HCT116 (cell line): Measurements from ENCODE around the gene KCNIP3. TPM values are rescaled to one million over a fixed set of nuclear protein-coding genes. Genes with fewer than 3 reads are reported as not detected.
A peak's percentile ranks its signal among the peaks of the same experiment; 100 is the strongest.

Source experiments
- ATAC-seq: fragments of 200-7000 bp; cut with Tn5 transposase; 2 replicates; pipeline ENCODE4 v1.9.1; 2020; ENCODE audit warnings: mild to moderate bottlenecking, moderate library complexity
- BruUV-seq: library from RNA; stranded (reverse); fragments of 400-500 nt; replicated peaks from 2 replicates; lab custom pipeline; 2021; lab: Mats Ljungman, UMichigan
- CTCF ChIA-PET: fragments of 300-600 bp; sonication (Branson Sonifier 250); formaldehyde crosslinking; loops from one replicate; lab custom pipeline; 2021; ENCODE audit warnings: antibody characterized with exemption; lab: Charles Lee
- POLR2A ChIA-PET: fragments of 300-600, 350-600 bp; sonication (Branson Sonifier 250); formaldehyde crosslinking; loops from one replicate; lab custom pipeline; 2021; ENCODE audit warnings: antibody characterized with exemption; lab: Charles Lee
- RAD21 ChIA-PET, 2 experiments: fragments of 300-600 bp; sonication (Branson Sonifier 250); formaldehyde crosslinking; loops; one replicate each; lab custom pipeline; 2023; ENCODE audit warnings: low total read pairs in 2 of 2; ENCODE audit not compliant: uncharacterized antibody in 2 of 2, unreplicated experiment in 2 of 2, low non-redundant PET in 1 of 2; lab: Charles Lee
- DNase-seq: peaks from one replicate; pipeline ENCODE4 v3.0.0-alpha.2; 2010; ENCODE audit warnings: low read depth, low spot score
- H2AFZ ChIP-seq: fragments of 200-600 bp; shearing (Covaris generic), sonication (generic); 2 replicates; pipeline ENCODE4 v1.6.1; 2017; ENCODE audit warnings: low read depth, mixed run types, mixed read lengths, antibody characterized with exemption, low read length; ENCODE audit not compliant: poor library complexity, severe bottlenecking
- H3K27ac ChIP-seq: 2 replicates; pipeline ENCODE4 v1.5.1; 2012; ENCODE audit warnings: low read depth, low read length
- H3K27me3 ChIP-seq: fragments of 200-600 bp; sonication (generic); 2 replicates; pipeline ENCODE4 v1.6.1; 2016; ENCODE audit warnings: mixed run types, low read length, mixed read lengths; ENCODE audit not compliant: insufficient read depth
- H3K36me3 ChIP-seq, 2 experiments: fragments of 200-500 bp in 1 of 2; fragments of 200-600 bp in 1 of 2; sonication (Bioruptor generic) in 1 of 2; sonication (generic) in 1 of 2; 2 replicates each; pipeline versions ENCODE4 v1.5.1 to v1.6.1; 2014 to 2016; ENCODE audit warnings: low read length in 2 of 2, inconsistent platforms in 1 of 2, mixed read lengths in 1 of 2, mixed run types in 1 of 2; ENCODE audit not compliant: insufficient read depth in 2 of 2, control insufficient read depth in 1 of 2
- H3K4me1 ChIP-seq, 2 experiments: fragments of 200-600 bp in 1 of 2; sonication (generic) in 1 of 2; 2 replicates each; pipeline versions ENCODE4 v1.5.1 to v1.6.1; 2012 to 2017; ENCODE audit warnings: low read length in 2 of 2, inconsistent platforms in 1 of 2, mild to moderate bottlenecking in 1 of 2, mixed read lengths in 1 of 2, mixed run types in 1 of 2, moderate library complexity in 1 of 2; ENCODE audit not compliant: insufficient read depth in 2 of 2, control insufficient read depth in 1 of 2
- H3K4me2 ChIP-seq: fragments of 200-600 bp; sonication (generic); 2 replicates; pipeline ENCODE4 v1.6.1; 2017; ENCODE audit warnings: mixed run types, low read length, mixed read lengths
- H3K4me3 ChIP-seq, 2 experiments: fragments of 200-600 bp in 1 of 2; sonication (generic) in 1 of 2; replicated peaks in 1 of 2; 2 replicates each; pipeline ENCODE4 v1.5.1; 2011 to 2016; ENCODE audit warnings: low read length in 2 of 2, control low read depth in 1 of 2, low read depth in 1 of 2, mild to moderate bottlenecking in 1 of 2, mixed read lengths in 1 of 2, mixed run types in 1 of 2
- H3K79me2 ChIP-seq: fragments of 200-600 bp; sonication (generic); 2 replicates; pipeline ENCODE4 v1.6.1; 2017; ENCODE audit warnings: mild to moderate bottlenecking, mixed run types, low read length, moderate library complexity, mixed read lengths; ENCODE audit not compliant: insufficient read depth
- H3K9ac ChIP-seq: fragments of 200-600 bp; sonication (generic); 2 replicates; pipeline ENCODE4 v1.6.1; 2016; ENCODE audit warnings: low read length, mixed read lengths
- H3K9me2 ChIP-seq: fragments of 200-600 bp; sonication (generic), shearing (Covaris generic); 2 replicates; pipeline ENCODE4 v1.6.1; 2017; ENCODE audit warnings: mixed run types, mild to moderate bottlenecking, moderate library complexity; ENCODE audit not compliant: insufficient read depth
- H3K9me3 ChIP-seq, 2 experiments: fragments of 200-500 bp in 1 of 2; fragments of 200-600 bp in 1 of 2; sonication (Bioruptor generic) in 1 of 2; sonication (generic) in 1 of 2; 2 replicates each; pipeline ENCODE4 v1.6.1; 2014 to 2017; ENCODE audit warnings: low read length in 2 of 2, mixed read lengths in 2 of 2, inconsistent platforms in 1 of 2, low read depth in 1 of 2, mild to moderate bottlenecking in 1 of 2, mixed run types in 1 of 2, moderate library complexity in 1 of 2; ENCODE audit not compliant: control insufficient read depth in 1 of 2, insufficient read depth in 1 of 2
- H4K20me1 ChIP-seq: fragments of 200-600 bp; sonication (generic), shearing (Covaris generic); 2 replicates; pipeline ENCODE4 v1.6.1; 2017; ENCODE audit warnings: mixed run types, mild to moderate bottlenecking, moderate library complexity; ENCODE audit not compliant: insufficient read depth
- CBX3 ChIP-seq: IDR thresholded peaks from 2 replicates; pipeline ENCODE4 v1.6.1; 2012; ENCODE audit warnings: low read depth
- CEBPB ChIP-seq: IDR thresholded peaks from 2 replicates; pipeline ENCODE4 v1.6.1; 2012; ENCODE audit warnings: low read depth
- CTCF ChIP-seq, 3 experiments: fragments of 200-600 bp in 1 of 3; sonication (generic) in 1 of 3; IDR thresholded peaks in 2 of 3; conservative IDR thresholded peaks in 1 of 3; 2 replicates each; pipeline ENCODE4 v1.5.1; 2012 to 2017; ENCODE audit warnings: low read depth in 2 of 3, low read length in 2 of 3, antibody characterized with exemption in 1 of 3, borderline replicate concordance in 1 of 3, control low read depth in 1 of 3, mild to moderate bottlenecking in 1 of 3, mixed read lengths in 1 of 3, mixed run types in 1 of 3, moderate library complexity in 1 of 3; ENCODE audit not compliant: insufficient read depth in 1 of 3
- EGR1 ChIP-seq: IDR thresholded peaks from 2 replicates; pipeline ENCODE4 v1.6.1; 2012; ENCODE audit warnings: low read depth
- ELF1 ChIP-seq: IDR thresholded peaks from 2 replicates; pipeline ENCODE4 v1.6.1; 2012; ENCODE audit warnings: low read depth, borderline replicate concordance
- EZH2phosphoT487 ChIP-seq: fragments of 200-600 bp; IDR thresholded peaks from 2 replicates; pipeline ENCODE4 v1.6.1; 2018; ENCODE audit warnings: antibody characterized with exemption, borderline replicate concordance
- FOSL1 ChIP-seq: IDR thresholded peaks from 2 replicates; pipeline ENCODE4 v1.6.1; 2012; ENCODE audit warnings: low read depth
- JUND ChIP-seq: IDR thresholded peaks from 2 replicates; pipeline ENCODE4 v1.6.1; 2012
- POLR2AphosphoS5 ChIP-seq: IDR thresholded peaks from 2 replicates; pipeline ENCODE4 v1.6.1; 2011; ENCODE audit warnings: mild to moderate bottlenecking, low read depth, low read length, moderate library complexity
- REST ChIP-seq: IDR thresholded peaks from 2 replicates; pipeline ENCODE4 v1.6.1; 2012; ENCODE audit warnings: low read depth
- SP1 ChIP-seq: IDR thresholded peaks from 2 replicates; pipeline ENCODE4 v1.6.1; 2012; ENCODE audit warnings: low read depth
- SRF ChIP-seq: IDR thresholded peaks from 2 replicates; pipeline ENCODE4 v1.6.1; 2012; ENCODE audit warnings: low read depth
- TCF7L2 ChIP-seq: IDR thresholded peaks from 2 replicates; pipeline ENCODE4 v1.7.0; 2011; ENCODE audit warnings: borderline replicate concordance, inconsistent platforms; ENCODE audit not compliant: insufficient read depth, insufficient read length; ENCODE audit errors: extremely low read depth
- YY1 ChIP-seq: IDR thresholded peaks from 2 replicates; pipeline ENCODE4 v1.6.1; 2011; ENCODE audit warnings: low read length, low read depth, moderate library complexity, mild to moderate bottlenecking; ENCODE audit not compliant: insufficient replicate concordance; ENCODE audit errors: extremely low read depth
- ZBTB33 ChIP-seq: IDR thresholded peaks from 2 replicates; pipeline ENCODE4 v1.6.1; 2011; ENCODE audit warnings: mild to moderate bottlenecking, low read length, moderate library complexity; ENCODE audit not compliant: insufficient replicate concordance; ENCODE audit errors: extremely low read depth
- ZFX ChIP-seq: fragments of 450-650 bp; IDR thresholded peaks from 2 replicates; pipeline ENCODE4 v1.6.1; 2017
- intact Hi-C: fragments of 100-400 bp; cut with micrococcal nuclease; formaldehyde crosslinking; loops from 2 replicates; pipeline ENCODE4 v1.10.0; 2022
- total RNA-seq: library from RNA; stranded (reverse); gene quantifications from one replicate; pipeline ENCODE4 v1.2.1, GENCODE V29; 2021; ENCODE audit not compliant: unreplicated experiment

The KCNIP3 gene
- total RNA-seq, 1 experiment from 2014 or later, result 3.1 TPM

- intact Hi-C loops, result no loop called here
- H3K4me3 ChIP-seq, result peak overlapping the region in 1 of 2 experiments; percentile 44; a peak in 2 of 4 replicates
- peaks cover 33 to 59% of the 10 kb centered on the region in 2 experiments for H3K4me1 ChIP-seq
- H4K20me1 ChIP-seq, result no peaks in the 10 kb centered on the region
- no peaks in the 10 kb centered on the region for H3K36me3 ChIP-seq
- no peaks in the 10 kb centered on the region for H3K9me3 ChIP-seq
- CTCF ChIA-PET, result interaction anchor here (0.6 to 1.2 kb wide), 3 partner anchors 13 to 42 kb away, joined by 4 to 5 read pairs (median 4); no protein-coding TSS in a partner anchor
- H3K4me2 ChIP-seq, result peak overlapping the region; percentile 78
- no peak for ATAC-seq
- peak overlapping the region; percentile 76; the same call in 1 of the 2 replicates for H3K27ac ChIP-seq
- no peaks in the 10 kb centered on the region for H3K27me3 ChIP-seq
- RAD21 ChIA-PET, result no interaction called here
- no peaks in the 10 kb centered on the region for H3K9me2 ChIP-seq
- H3K79me2 ChIP-seq, result no peaks in the 10 kb centered on the region
- H3K9ac ChIP-seq, result peak overlapping the region; percentile 38
- peak overlapping the region; percentile 26 for H2AFZ ChIP-seq
- POLR2A ChIA-PET, result no interaction called here
- TF ChIP-seq CBX3, result no peak
- no peak for TF ChIP-seq POLR2AphosphoS5
- no peak for TF ChIP-seq CEBPB
- TF ChIP-seq CTCF (IDR thresholded peaks at IDR 0.05 in 2 of 3, conservative IDR thresholded peaks at IDR 0.05 in 1 of 3; ENCODE audit: borderline replicate concordance in 1 of 3, insufficient read depth in 1 of 3, low read depth in 2 of 3, low read length in 2 of 3), result no peak
- TF ChIP-seq FOSL1, result no peak
- no peak for TF ChIP-seq YY1
- no peak for TF ChIP-seq EGR1
- no peak for TF ChIP-seq ZFX
- no peak for TF ChIP-seq ELF1
- no peak for TF ChIP-seq TCF7L2
- TF ChIP-seq ZBTB33, result no peak
- TF ChIP-seq EZH2phosphoT487, result no peak
- no peak for TF ChIP-seq SP1
- no peak for TF ChIP-seq REST
- no peak for TF ChIP-seq JUND
- no peak for TF ChIP-seq SRF
- BruUV-seq, result no TSS peak
- no peak for DNase-seq
Observed at GRCh38 chr2:95273566-95274290, 23.4 kb upstream of the KCNIP3 start.
